Aorta (tissue), 5 donors: Measurements from ENCODE around the gene SLC22A5. TPM values are rescaled to one million over a fixed set of nuclear protein-coding genes. Genes with fewer than 3 reads are reported as not detected.

Source experiments
- ATAC-seq: fragments of 200-7000 bp; cut with Tn5 transposase; one replicate; pipeline ENCODE4 v1.9.1; 2022; ENCODE audit warnings: moderate library complexity; ENCODE audit not compliant: low FRiP score
- DNase-seq, 2 donors: peaks; one replicate each; pipeline ENCODE4 v3.0.0-alpha.2; 2020
- H3K27ac ChIP-seq, 2 donors: one replicate each; pipeline ENCODE4 v1.5.1; 2013; ENCODE audit warnings: low read length in 2 of 2, mild to moderate bottlenecking in 2 of 2, moderate library complexity in 2 of 2, control low read depth in 1 of 2, inconsistent platforms in 1 of 2, low read depth in 1 of 2
- H3K27me3 ChIP-seq, 2 donors: one replicate each; pipeline ENCODE4 v1.6.1; 2013; ENCODE audit warnings: control low read depth in 1 of 2, low read length in 1 of 2, mild to moderate bottlenecking in 1 of 2, moderate library complexity in 1 of 2; ENCODE audit not compliant: insufficient read depth in 2 of 2, control insufficient read depth in 1 of 2
- H3K36me3 ChIP-seq, 2 donors: one replicate each; pipeline ENCODE4 v1.6.1; 2013; ENCODE audit warnings: control low read depth in 1 of 2, low read length in 1 of 2, mild to moderate bottlenecking in 1 of 2; ENCODE audit not compliant: insufficient read depth in 2 of 2, control insufficient read depth in 1 of 2
- H3K4me1 ChIP-seq, 2 donors: one replicate each; pipeline ENCODE4 v1.6.1; 2013; ENCODE audit warnings: low read length in 2 of 2, control low read depth in 1 of 2, mild to moderate bottlenecking in 1 of 2, moderate library complexity in 1 of 2; ENCODE audit not compliant: insufficient read depth in 2 of 2, control insufficient read depth in 1 of 2
- H3K4me3 ChIP-seq, 2 donors: one replicate each; pipeline ENCODE4 v1.5.1; 2013; ENCODE audit warnings: low read length in 2 of 2, control low read depth in 1 of 2, mild to moderate bottlenecking in 1 of 2
- H3K9me3 ChIP-seq: one replicate; pipeline ENCODE4 v1.6.1; 2013; ENCODE audit warnings: mild to moderate bottlenecking, low read length; ENCODE audit not compliant: control insufficient read depth
- WGBS, 2 donors: extraction: QIAGEN DNeasy Blood & Tissue Kit; methylation state at CpG; one replicate each; pipeline ENCODE4 v1.1.7; 2013; 5-methylcytosine and 5-hydroxymethylcytosine counted together
- intact Hi-C, 2 donors: fragments of 100-400 bp; cut with DNase I; formaldehyde crosslinking; loops; one replicate each; pipeline versions ENCODE4 v1.14.2 to v1.15.0; 2022
- polyA plus RNA-seq, 2 donors: library from polyadenylated mRNA; stranded (reverse); fragments of 200-250 nt; gene quantifications; one replicate each; pipeline ENCODE4 v1.2.3, GENCODE V29; 2013
- total RNA-seq, 2 donors: library from RNA; stranded (reverse); fragmentation: NEBNext Ultra II Directional; extraction: Animal tissue kit (Norgen Biotek cat#: 25700); gene quantifications; one replicate each; pipeline ENCODE4 v1.2.1, GENCODE V29; 2021
- donor health status: healthy with polysubstance abuse.
- donor health status: Bipolar disorder and iron deficiency.
- donor health status: DM: no; HTN: no; CAD: no.
- donor health status: DM: no; HTN: no; CAD: no.
- donor health status: DM: yes; HTN: yes; CAD: no.

Gene SLC22A5
- total and polyA plus RNA-seq, 4 donors: 7.6 to 14.4 (median 8.8) TPM

- intact Hi-C loops: loop anchor here (5.0 kb wide), 2 partner anchors 37 to 68 kb away; partner anchors contain the start of gene IRF1 (in 1 of the 2)
- DNase-seq (no peak), ATAC-seq (no peak)
- Histone ChIP-seq H3K27ac (no peak overlapping the region), H3K36me3 (no peaks in the 10 kb centered on the region), H3K9me3 (no peaks in the 10 kb centered on the region), H3K4me1 (peaks cover 0 to 10% of the 10 kb centered on the region in 2 donors), H3K4me3 (no peak overlapping the region), H3K27me3 (no peaks in the 10 kb centered on the region)
- 95 to 96% methylated on average over 3 of the region's 3 CpGs for WGBS, 2 donors
Measured at GRCh38 chr5:132424167-132424880, 54.8 kb downstream of the SLC22A5 start.

DNA sequence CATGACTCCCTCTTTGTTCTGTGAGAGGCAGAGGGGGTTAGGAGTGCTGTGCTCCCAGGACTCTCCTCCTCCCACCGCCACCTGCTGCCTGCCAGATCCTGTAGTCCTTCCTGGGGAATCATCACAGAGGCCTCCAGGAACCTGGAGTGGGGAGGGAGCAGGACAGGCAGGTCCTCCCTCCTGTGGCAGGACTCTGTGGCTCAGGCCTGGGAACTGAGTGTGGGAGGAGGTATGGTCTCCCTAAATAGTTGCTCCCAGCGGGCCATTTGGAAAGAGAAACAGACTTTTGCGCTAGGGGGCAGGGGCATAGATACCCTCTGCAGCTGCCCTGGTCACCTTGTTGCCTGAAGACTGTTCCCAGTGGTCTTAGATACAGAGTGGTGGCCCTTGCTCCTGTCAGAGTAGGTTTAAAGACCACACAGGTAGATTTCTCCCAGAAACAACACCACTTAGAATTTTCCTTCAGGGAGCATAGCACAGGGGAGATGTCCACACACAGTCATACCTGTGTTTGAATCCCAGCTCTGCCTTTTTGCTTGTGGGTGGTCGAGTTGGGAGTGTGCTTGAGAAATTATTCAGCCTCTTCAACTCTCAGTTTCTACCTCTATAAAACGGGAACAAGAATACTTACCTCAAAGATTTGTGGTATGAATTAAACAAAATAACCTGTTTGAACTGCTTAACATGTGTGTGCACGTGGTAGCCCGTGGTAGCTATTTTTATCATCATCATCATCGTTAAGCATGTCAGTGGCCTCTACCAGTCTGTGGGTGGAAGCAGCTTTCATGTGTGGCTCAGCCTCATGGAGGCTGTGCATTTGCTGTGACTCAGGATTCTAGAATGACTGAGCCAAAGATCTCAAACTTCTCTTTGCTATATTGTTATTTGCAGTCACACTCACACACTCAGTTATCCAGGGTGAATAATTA is 55.8 kb downstream of the SLC22A5 start:
- WGBS, 2 donors: 34 to 37% methylated on average over 8 of the region's 8 CpGs

GRCh38 chr5:132425975-132426524 is 56.5 kb downstream of the SLC22A5 start:
- intact Hi-C loops: no loop called here
- 69% methylated on average over 7 of the region's 7 CpGs for WGBS, 2 donors
- peak overlapping the region; percentile 4 to 60 for H3K27ac ChIP-seq
- H3K4me1 ChIP-seq: peaks cover 0 to 7% of the 10 kb centered on the region in 2 donors
- no peaks in the 10 kb centered on the region for H3K27me3 ChIP-seq
- no peaks in the 10 kb centered on the region for H3K36me3 ChIP-seq
- ATAC-seq (no peak), DNase-seq (no peak)
- H3K9me3 ChIP-seq: no peaks in the 10 kb centered on the region
- H3K4me3 ChIP-seq: no peak overlapping the region

More for the DNA sequence above, 55.8 kb downstream of the SLC22A5 start:
- Histone ChIP-seq H3K4me3 (no peak overlapping the region), H3K4me1 (peaks cover 0 to 10% of the 10 kb centered on the region in 2 donors), H3K27me3 (no peaks in the 10 kb centered on the region), H3K36me3 (no peaks in the 10 kb centered on the region), H3K27ac (peak overlapping the region in 1 of 2 donors; percentile 25), H3K9me3 (no peaks in the 10 kb centered on the region)
- ATAC-seq: peak; percentile 34
- intact Hi-C loops: no loop called here
- DNase-seq: no peak

DNA sequence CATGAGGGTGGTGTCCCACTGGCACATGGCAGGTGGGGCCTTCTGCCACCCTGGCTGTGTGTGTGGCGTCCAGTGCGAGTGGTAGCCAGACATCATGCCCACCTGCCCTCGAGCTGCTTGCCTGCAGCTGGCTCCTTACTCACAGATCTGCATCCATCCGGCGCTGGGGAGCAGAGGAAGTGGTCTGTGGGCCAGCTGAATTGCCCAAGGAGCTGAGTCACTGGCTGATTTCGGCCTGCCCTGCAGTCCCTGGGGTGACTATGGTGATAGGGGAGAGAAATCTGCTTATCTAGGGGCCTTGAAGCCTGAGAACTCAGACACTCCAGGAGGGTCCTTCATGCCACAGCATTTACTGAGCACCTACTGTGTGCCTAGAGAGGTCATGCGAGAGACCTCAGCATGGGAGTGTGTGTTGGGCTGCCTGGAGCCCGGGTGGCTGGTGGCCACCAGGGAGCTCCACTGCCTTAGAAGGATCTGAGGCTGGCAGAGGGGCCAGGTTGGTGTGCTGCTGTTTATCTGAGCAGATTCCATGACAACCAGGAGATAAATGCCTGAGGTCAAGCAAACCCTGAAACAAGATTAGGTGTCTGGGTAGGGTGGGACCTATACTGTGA is 57.1 kb downstream of the SLC22A5 start:
- no peaks in the 10 kb centered on the region for H3K27me3 ChIP-seq
- H3K36me3 ChIP-seq: no peaks in the 10 kb centered on the region
- peak; percentile 73 for ATAC-seq
- H3K9me3 ChIP-seq: no peaks in the 10 kb centered on the region
- peak overlapping the region in 1 of 2 donors; percentile 60 for H3K27ac ChIP-seq
- peak; percentile 92 to 94 for DNase-seq
- H3K4me3 ChIP-seq: no peak overlapping the region
- peaks cover 0 to 5% of the 10 kb centered on the region in 2 donors for H3K4me1 ChIP-seq
- intact Hi-C loops: no loop called here
- WGBS, 2 donors: 35 to 38% methylated on average over 8 of the region's 8 CpGs

DNA sequence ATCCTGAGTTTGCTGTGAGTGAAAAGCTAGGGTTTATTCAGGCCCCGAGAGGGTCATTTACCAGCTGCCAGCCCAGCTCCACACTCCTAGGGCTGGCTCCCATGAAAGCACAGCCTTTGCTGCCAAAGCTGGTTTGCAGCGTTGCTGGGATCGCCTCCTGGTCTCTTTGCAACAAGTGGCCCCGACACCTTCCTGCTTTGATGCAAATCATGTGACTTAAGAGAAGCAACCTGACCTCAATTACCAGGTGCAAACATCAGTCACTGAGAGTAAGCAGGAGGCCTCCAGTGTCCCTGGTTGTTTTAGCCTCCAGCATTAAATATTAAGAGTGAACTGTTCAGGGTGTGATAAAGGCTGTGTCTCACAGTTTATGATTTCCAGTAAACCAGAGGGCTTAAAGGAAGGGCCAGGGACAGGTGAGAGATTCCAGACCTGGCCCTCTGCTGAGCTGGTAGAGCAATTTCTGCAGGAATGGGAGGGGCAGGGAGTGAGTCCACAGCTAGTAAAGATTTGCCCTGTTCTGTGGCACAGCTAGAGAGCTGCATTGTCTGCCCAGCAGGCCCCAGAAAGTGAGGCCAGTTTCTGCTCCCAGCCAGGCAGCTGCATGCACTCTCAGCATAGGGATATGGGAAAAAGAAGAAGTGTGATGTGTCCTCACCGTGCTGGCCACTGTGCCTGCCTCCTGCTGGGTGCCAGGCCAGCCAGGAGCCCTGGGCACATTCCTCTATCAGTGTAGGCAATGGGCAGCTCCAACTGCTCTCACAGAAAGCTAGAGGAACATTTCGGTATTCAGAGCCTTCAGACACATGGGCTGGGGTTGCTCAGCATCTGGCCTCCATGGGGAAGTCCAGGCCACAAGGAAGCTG is 58.0 kb downstream of the SLC22A5 start:
- 5% methylated on average over 6 of the region's 6 CpGs for WGBS, 2 donors
- H3K4me1 ChIP-seq: peaks cover 0 to 5% of the 10 kb centered on the region in 2 donors
- peak in 1 of 2 donors; percentile 74 for DNase-seq
- intact Hi-C loops: no loop called here
- no peaks in the 10 kb centered on the region for H3K9me3 ChIP-seq
- no peaks in the 10 kb centered on the region for H3K36me3 ChIP-seq
- H3K27me3 ChIP-seq: no peaks in the 10 kb centered on the region
- H3K4me3 ChIP-seq: no peak overlapping the region
- no peak for ATAC-seq
- H3K27ac ChIP-seq: peak overlapping the region in 1 of 2 donors; percentile 60

GRCh38 chr5:132428147-132428482 is 58.6 kb downstream of the SLC22A5 start:
- peaks cover 0 to 3% of the 10 kb centered on the region in 2 donors for H3K4me1 ChIP-seq
- DNase-seq (no peak), ATAC-seq (no peak)
- intact Hi-C loops: no loop called here
- H3K36me3 ChIP-seq: no peaks in the 10 kb centered on the region
- peak overlapping the region in 1 of 2 donors; percentile 16 for H3K27ac ChIP-seq
- H3K27me3 ChIP-seq: no peaks in the 10 kb centered on the region
- no peak overlapping the region for H3K4me3 ChIP-seq
- H3K9me3 ChIP-seq: no peaks in the 10 kb centered on the region

GRCh38 chr5:132428484-132429462 is 59.3 kb downstream of the SLC22A5 start:
- no peaks in the 10 kb centered on the region for H3K36me3 ChIP-seq
- H3K4me1 ChIP-seq: peaks cover 0 to 3% of the 10 kb centered on the region in 2 donors
- H3K27me3 ChIP-seq: no peaks in the 10 kb centered on the region
- no peak for DNase-seq
- no peak overlapping the region for H3K27ac ChIP-seq
- H3K9me3 ChIP-seq: no peaks in the 10 kb centered on the region
- intact Hi-C loops: no loop called here
- no peak for ATAC-seq
- no peak overlapping the region for H3K4me3 ChIP-seq
- WGBS, 2 donors: 81 to 82% methylated on average over 9 of the region's 9 CpGs
